Upper lobe of left lung (tissue), 6 donors: ENCODE data around the gene PRDM2. TPM values are rescaled to one million over a fixed set of nuclear protein-coding genes. Genes with fewer than 3 reads are reported as not detected.
"Not testable (repeated sequence)": the region's sequence is repeated elsewhere in the genome, so short reads cannot be mapped to it uniquely, and the experiment has no call there.

Experiments
- ATAC-seq, 2 donors: fragments of 200-7000 bp; cut with Tn5 transposase; one replicate each; pipeline ENCODE4 v1.9.1; 2022; ENCODE audit warnings: mild to moderate bottlenecking in 2 of 2, moderate library complexity in 2 of 2; ENCODE audit not compliant: low FRiP score in 2 of 2
- DNase-seq, 2 donors: peaks; one replicate each; pipeline ENCODE4 v3.0.0-alpha.2; 2019 to 2020
- H3K27ac ChIP-seq, 4 donors: fragments of 200-600 bp; sonication (generic); one replicate each; pipeline ENCODE4 v1.5.1; 2016 to 2019
- H3K27me3 ChIP-seq, 4 donors: fragments of 200-600 bp; sonication (generic); one replicate each; pipeline ENCODE4 v1.5.1; 2017 to 2019
- H3K36me3 ChIP-seq, 4 donors: fragments of 200-600 bp; sonication (generic); one replicate each; pipeline ENCODE4 v1.5.1; 2016 to 2019
- H3K4me1 ChIP-seq, 4 donors: fragments of 200-600 bp; sonication (generic); one replicate each; pipeline ENCODE4 v1.5.1; 2018 to 2019
- H3K4me3 ChIP-seq, 4 donors: fragments of 200-600 bp; sonication (generic); one replicate each; pipeline ENCODE4 v1.5.1; 2017 to 2019; ENCODE audit warnings: mild to moderate bottlenecking in 2 of 4, moderate library complexity in 1 of 4
- H3K9me3 ChIP-seq, 4 donors: fragments of 200-600 bp; sonication (generic); one replicate each; pipeline ENCODE4 v1.5.1; 2018 to 2019
- CTCF ChIP-seq, 6 experiments: fragments of 450-650 bp in 4 of 6; fragments of 200-600 bp in 2 of 6; sonication (generic) in 2 of 6; IDR thresholded peaks; one replicate each; pipeline ENCODE4 v1.5.1; 2016 to 2019; ENCODE audit warnings: antibody characterized with exemption in 6 of 6
- EP300 ChIP-seq, 4 donors: sonication (generic); formaldehyde crosslinking; IDR thresholded peaks; one replicate each; pipeline ENCODE4 v1.5.1; 2017; ENCODE audit warnings: antibody characterized with exemption in 4 of 4, control low read depth in 2 of 4
- POLR2A ChIP-seq, 4 donors: fragments of 450-650 bp; IDR thresholded peaks; one replicate each; pipeline ENCODE4 v1.5.1; 2016 to 2017; ENCODE audit warnings: antibody characterized with exemption in 4 of 4, mild to moderate bottlenecking in 2 of 4
- POLR2AphosphoS5 ChIP-seq, 2 donors: sonication (generic); formaldehyde crosslinking; IDR thresholded peaks; one replicate each; pipeline ENCODE4 v1.5.1; 2017; ENCODE audit warnings: antibody characterized with exemption in 2 of 2
- WGBS, 2 donors: methylation state at CpG; one replicate each; pipeline ENCODE4 v1.1.5; 2017 to 2018; 5-methylcytosine and 5-hydroxymethylcytosine counted together
- total RNA-seq, 6 donors: library from RNA; depleted of rRNA in 4 of 6; stranded (reverse); fragments of >200 nt in 4 of 6; gene quantifications; one replicate each; pipeline versions ENCODE4 v1.1.0 to v1.2.1, GENCODE V29; 2016 to 2021
- donor health status: DM: no; HTN: no; CAD: no; lungs with moderate emphysema.
- donor health status: DM: no; HTN: yes; CAD: no; lungs with severe emphysema.

The PRDM2 gene
- total RNA-seq, 6 donors from 2014 or later = 35.0 to 70.2 (median 40.9) TPM

GRCh38 chr1:13675151-13675651 is 24.8 kb upstream of the PRDM2 start:
- 47 to 50% methylated on average over 3 of the region's 3 CpGs for WGBS, 2 donors
- Histone ChIP-seq H3K36me3 (no peaks in the 10 kb centered on the region), H3K27ac (no peak overlapping the region), H3K27me3 (no peaks in the 10 kb centered on the region), H3K4me3 (no peak overlapping the region), H3K4me1 (no peaks in the 10 kb centered on the region), H3K9me3 (no peaks in the 10 kb centered on the region)
- no peak for DNase-seq
- TF ChIP-seq POLR2AphosphoS5 (IDR thresholded peaks at IDR 0.05) (no peak), CTCF (IDR thresholded peaks at IDR 0.05) (no peak), POLR2A (IDR thresholded peaks at IDR 0.05) (no peak), EP300 (IDR thresholded peaks at IDR 0.05) (no peak)
- ATAC-seq = no peak

- no peak overlapping the region for H3K27ac ChIP-seq
- ATAC-seq (no peak), DNase-seq (no peak)
- no peaks in the 10 kb centered on the region for H3K36me3 ChIP-seq
- H3K27me3 ChIP-seq = no peaks in the 10 kb centered on the region
- TF ChIP-seq EP300 (IDR thresholded peaks at IDR 0.05) (no peak), CTCF (IDR thresholded peaks at IDR 0.05) (no peak), POLR2A (IDR thresholded peaks at IDR 0.05) (no peak), POLR2AphosphoS5 (IDR thresholded peaks at IDR 0.05) (no peak)
- H3K4me3 ChIP-seq = no peak overlapping the region
- 68 to 81% methylated on average over 1 of the region's 1 CpG for WGBS, 2 donors
- no peaks in the 10 kb centered on the region for H3K4me1 ChIP-seq
- H3K9me3 ChIP-seq = no peaks in the 10 kb centered on the region
Observed at GRCh38 chr1:13677896-13678295, 22.1 kb upstream of the PRDM2 start.

- WGBS, 2 donors = 83 to 89% methylated on average over 3 of the region's 3 CpGs
Observed at GRCh38 chr1:13679651-13680050, 20.3 kb upstream of the PRDM2 start.

GRCh38 chr1:13680609-13681008 is 19.4 kb upstream of the PRDM2 start:
- not testable (repeated sequence) for DNase-seq, H3K4me1 ChIP-seq, ATAC-seq, H3K36me3 ChIP-seq, H3K27ac ChIP-seq, H3K9me3 ChIP-seq, H3K27me3 ChIP-seq, H3K4me3 ChIP-seq
- 65 to 76% methylated on average over 9 of the region's 9 CpGs for WGBS, 2 donors

More at GRCh38 chr1:13679651-13680050, 20.3 kb upstream of the PRDM2 start:
- TF ChIP-seq POLR2A (IDR thresholded peaks at IDR 0.05) (no peak), EP300 (IDR thresholded peaks at IDR 0.05) (no peak), POLR2AphosphoS5 (IDR thresholded peaks at IDR 0.05) (no peak), CTCF (IDR thresholded peaks at IDR 0.05) (no peak)
- DNase-seq (no peak), ATAC-seq (no peak)
- Histone ChIP-seq H3K27me3 (no peaks in the 10 kb centered on the region), H3K4me3 (no peak overlapping the region), H3K27ac (no peak overlapping the region), H3K9me3 (no peaks in the 10 kb centered on the region), H3K4me1 (no peaks in the 10 kb centered on the region), H3K36me3 (no peaks in the 10 kb centered on the region)

- H3K4me3 ChIP-seq = no peak overlapping the region
- H3K27ac ChIP-seq = no peak overlapping the region
- DNase-seq (no peak), ATAC-seq (no peak)
- H3K9me3 ChIP-seq = no peaks in the 10 kb centered on the region
- H3K4me1 ChIP-seq = no peaks in the 10 kb centered on the region
- TF ChIP-seq EP300 (IDR thresholded peaks at IDR 0.05) (no peak), CTCF (IDR thresholded peaks at IDR 0.05) (no peak)
- no peaks in the 10 kb centered on the region for H3K36me3 ChIP-seq
- 50 to 59% methylated on average over 1 of the region's 1 CpG for WGBS, 2 donors
- H3K27me3 ChIP-seq = no peaks in the 10 kb centered on the region
Observed at GRCh38 chr1:13681921-13682320, 18.1 kb upstream of the PRDM2 start.
